ENCODE data around the gene CNN2.

DNA sequence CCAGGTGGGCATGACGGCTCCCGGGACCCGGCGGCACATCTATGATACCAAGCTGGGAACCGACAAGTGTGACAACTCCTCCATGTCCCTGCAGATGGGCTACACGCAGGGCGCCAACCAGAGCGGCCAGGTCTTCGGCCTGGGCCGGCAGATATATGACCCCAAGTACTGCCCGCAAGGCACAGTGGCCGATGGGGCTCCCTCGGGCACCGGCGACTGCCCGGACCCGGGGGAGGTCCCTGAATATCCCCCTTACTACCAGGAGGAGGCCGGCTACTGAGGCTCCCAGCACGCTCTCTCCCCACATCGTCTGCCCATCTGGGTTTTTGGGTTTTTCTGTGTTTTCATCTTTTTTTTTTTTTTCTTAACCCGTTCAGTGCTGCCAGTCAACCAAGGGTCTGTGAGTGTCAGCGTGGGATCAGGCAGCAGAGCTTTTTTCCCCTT is 11.2 kb downstream of the CNN2 start:
- TF ChIP-seq CTCF (IDR thresholded peaks at IDR 0.05; ENCODE audit: poor library complexity) (no peak), EZH2 (IDR thresholded peaks at IDR 0.05; ENCODE audit: borderline replicate concordance) (no peak)
